IMR-90 (cell line): ENCODE data around the gene PLCL2. TPM values are rescaled to one million over a fixed set of nuclear protein-coding genes. Genes with fewer than 3 reads are reported as not detected.

Experiments
- ATAC-seq: fragments of 200-7000 bp; cut with Tn5 transposase; 2 replicates; pipeline ENCODE4 v1.9.1; 2020; ENCODE audit warnings: low read depth, mild to moderate bottlenecking, moderate library complexity
- BruUV-seq: library from RNA; stranded (reverse); fragments of 400-500 nt; replicated peaks from 2 replicates; lab custom pipeline; 2021; lab: Mats Ljungman, UMichigan
- CTCF ChIA-PET: fragments of 300-600 bp; formaldehyde crosslinking; extraction: SDS; loops from one replicate; lab custom pipeline; 2021; ENCODE audit warnings: antibody characterized with exemption; lab: Yijun Ruan, JAX
- POLR2A ChIA-PET: fragments of 300-600 bp; sonication (Branson Sonifier 250); formaldehyde crosslinking; loops from one replicate; lab custom pipeline; 2022; ENCODE audit warnings: antibody characterized with exemption; ENCODE audit not compliant: unreplicated experiment; lab: Charles Lee
- DNase-seq: peaks from one replicate; pipeline ENCODE4 v3.0.0; 2013
- H2AFZ ChIP-seq: replicated peaks from 2 replicates; pipeline ENCODE3; 2013; ENCODE audit warnings: low read length, mild to moderate bottlenecking; ENCODE audit not compliant: poor library complexity
- H2AK5ac ChIP-seq: 2 replicates; pipeline ENCODE4 v1.6.1; 2013; ENCODE audit warnings: low read depth, low read length, inconsistent platforms
- H2AK9ac ChIP-seq: replicated peaks from 2 replicates; pipeline ENCODE3; 2013; ENCODE audit warnings: mild to moderate bottlenecking, low read depth, low read length, moderate library complexity; ENCODE audit not compliant: poor library complexity
- H2BK120ac ChIP-seq: 2 replicates; pipeline ENCODE4 v1.6.1; 2013; ENCODE audit warnings: low read depth, low read length, inconsistent platforms
- H2BK15ac ChIP-seq: 3 replicates; pipeline ENCODE4 v1.6.1; 2013; ENCODE audit warnings: low read depth, low read length, inconsistent platforms
- H2BK20ac ChIP-seq: 2 replicates; pipeline ENCODE4 v1.6.1; 2013; ENCODE audit warnings: low read depth, mild to moderate bottlenecking, inconsistent platforms, low read length, moderate library complexity
- H2BK5ac ChIP-seq: 2 replicates; pipeline ENCODE4 v1.6.1; 2013; ENCODE audit warnings: mild to moderate bottlenecking, low read depth, low read length, inconsistent platforms; ENCODE audit not compliant: poor library complexity, severe bottlenecking
- H3K14ac ChIP-seq: replicated peaks from 2 replicates; pipeline ENCODE4 v1.6.1; 2013; ENCODE audit warnings: low read depth, low read length, inconsistent platforms
- H3K18ac ChIP-seq: 2 replicates; pipeline ENCODE4 v1.6.1; 2013; ENCODE audit warnings: low read depth, low read length, control low read depth
- H3K23ac ChIP-seq: 2 replicates; pipeline ENCODE4 v1.6.1; 2013; ENCODE audit warnings: low read depth, low read length, inconsistent platforms
- H3K27ac ChIP-seq: 2 replicates; pipeline ENCODE4 v1.5.1; 2013; ENCODE audit warnings: mild to moderate bottlenecking, control low read depth, low read length; ENCODE audit not compliant: insufficient read depth
- H3K27me3 ChIP-seq: 2 replicates; pipeline ENCODE4 v1.6.1; 2013; ENCODE audit warnings: low read length; ENCODE audit not compliant: control insufficient read depth, insufficient read depth
- H3K36me3 ChIP-seq: 2 replicates; pipeline ENCODE4 v1.6.1; 2013; ENCODE audit warnings: low read length, mixed read lengths; ENCODE audit not compliant: control insufficient read depth, insufficient read depth
- H3K4ac ChIP-seq: 2 replicates; pipeline ENCODE4 v1.6.1; 2013; ENCODE audit warnings: low read depth, low read length, inconsistent platforms
- H3K4me1 ChIP-seq: 2 replicates; pipeline ENCODE4 v1.6.1; 2013; ENCODE audit warnings: low read length, mixed read lengths; ENCODE audit not compliant: control insufficient read depth, insufficient read depth
- H3K4me2 ChIP-seq: 2 replicates; pipeline ENCODE4 v1.6.1; 2013; ENCODE audit warnings: low read depth, mild to moderate bottlenecking, control low read depth, low read length, moderate library complexity
- H3K4me3 ChIP-seq: 2 replicates; pipeline ENCODE4 v1.5.1; 2013; ENCODE audit warnings: low read depth, mild to moderate bottlenecking, control low read depth, low read length, moderate library complexity; ENCODE audit not compliant: insufficient read depth
- H3K56ac ChIP-seq: 2 replicates; pipeline ENCODE4 v1.6.1; 2013; ENCODE audit warnings: low read length, inconsistent platforms; ENCODE audit not compliant: insufficient read depth; ENCODE audit errors: extremely low read depth
- H3K79me1 ChIP-seq, 2 experiments: 2 replicates each; pipeline ENCODE4 v1.6.1; 2013; ENCODE audit warnings: low read length in 2 of 2, inconsistent platforms in 1 of 2, low read depth in 1 of 2
- H3K9ac ChIP-seq: 2 replicates; pipeline ENCODE4 v1.6.1; 2013; ENCODE audit warnings: low read depth, low read length, control low read depth
- H3K9me1 ChIP-seq: 2 replicates; pipeline ENCODE4 v1.6.1; 2013; ENCODE audit warnings: low read length, inconsistent platforms; ENCODE audit not compliant: insufficient read depth
- H3K9me3 ChIP-seq: 2 replicates; pipeline ENCODE4 v1.6.1; 2013; ENCODE audit warnings: low read length; ENCODE audit not compliant: control insufficient read depth, insufficient read depth
- H4K20me1 ChIP-seq: 2 replicates; pipeline ENCODE4 v1.6.1; 2013; ENCODE audit warnings: low read length, inconsistent platforms; ENCODE audit not compliant: insufficient read depth
- H4K5ac ChIP-seq: 2 replicates; pipeline ENCODE4 v1.6.1; 2013; ENCODE audit warnings: mild to moderate bottlenecking, low read depth, low read length, control low read depth
- H4K8ac ChIP-seq, 2 experiments: 2 replicates each; pipeline ENCODE4 v1.6.1; 2013; ENCODE audit warnings: low read depth in 2 of 2, low read length in 2 of 2, control low read depth in 1 of 2, inconsistent platforms in 1 of 2
- H4K91ac ChIP-seq: 2 replicates; pipeline ENCODE4 v1.6.1; 2013; ENCODE audit warnings: low read depth, low read length, inconsistent platforms; ENCODE audit not compliant: insufficient read depth
- BHLHE40 ChIP-seq: fragments of 150-350 bp; IDR thresholded peaks from 2 replicates; pipeline ENCODE4 v1.6.1; 2016; ENCODE audit warnings: mild to moderate bottlenecking, low read depth, low read length
- CEBPB ChIP-seq: IDR thresholded peaks from 2 replicates; pipeline ENCODE4 v1.6.1; 2012; ENCODE audit warnings: low read depth, low read length, improper control_type of control experiment
- CHD1 ChIP-seq: IDR thresholded peaks from 2 replicates; pipeline ENCODE4 v1.6.1; 2012; ENCODE audit warnings: low read depth, low read length, improper control_type of control experiment
- CTCF ChIP-seq: conservative IDR thresholded peaks from 2 replicates; pipeline ENCODE4 v1.5.1; 2012; ENCODE audit warnings: mild to moderate bottlenecking, low read depth, low read length, improper control_type of control experiment
- FOS ChIP-seq: fragments of 150-350 bp; IDR thresholded peaks from 2 replicates; pipeline ENCODE4 v1.6.1; 2016; ENCODE audit warnings: low read depth, low read length
- MAFK ChIP-seq: IDR thresholded peaks from 2 replicates; pipeline ENCODE4 v1.6.1; 2012; ENCODE audit warnings: low read depth, low read length, improper control_type of control experiment
- MAZ ChIP-seq: IDR thresholded peaks from 2 replicates; pipeline ENCODE4 v1.6.1; 2012; ENCODE audit warnings: low read depth, mild to moderate bottlenecking, low read length, improper control_type of control experiment, moderate library complexity, borderline replicate concordance
- MXI1 ChIP-seq: IDR thresholded peaks from 2 replicates; pipeline ENCODE4 v1.6.1; 2012; ENCODE audit warnings: low read depth, mild to moderate bottlenecking, low read length, moderate library complexity, borderline replicate concordance
- NFE2L2 ChIP-seq: fragments of 150-350 bp; IDR thresholded peaks from 2 replicates; pipeline ENCODE4 v1.6.1; 2016; ENCODE audit warnings: low read depth, mild to moderate bottlenecking, low read length
- POLR2A ChIP-seq: IDR thresholded peaks from 2 replicates; pipeline ENCODE4 v1.6.1; 2012; ENCODE audit warnings: mild to moderate bottlenecking, low read depth, low read length
- RAD21 ChIP-seq: IDR thresholded peaks from 2 replicates; pipeline ENCODE4 v1.6.1; 2012; ENCODE audit warnings: low read length, improper control_type of control experiment
- RCOR1 ChIP-seq: IDR thresholded peaks from 2 replicates; pipeline ENCODE4 v1.6.1; 2012; ENCODE audit warnings: mild to moderate bottlenecking, low read length, improper control_type of control experiment; ENCODE audit not compliant: insufficient replicate concordance
- RFX5 ChIP-seq: IDR thresholded peaks from 2 replicates; pipeline ENCODE4 v1.8.0; 2012; ENCODE audit warnings: low read depth, mild to moderate bottlenecking, low read length, moderate library complexity
- SMC3 ChIP-seq: fragments of 150-350 bp; IDR thresholded peaks from 2 replicates; pipeline ENCODE4 v1.6.1; 2016; ENCODE audit warnings: low read depth, mild to moderate bottlenecking, antibody characterized with exemption, low read length, moderate library complexity
- USF2 ChIP-seq: fragments of 150-350 bp; IDR thresholded peaks from 2 replicates; pipeline ENCODE4 v1.6.1; 2017; ENCODE audit warnings: mild to moderate bottlenecking, antibody characterized with exemption, low read length, low read depth
- WGBS, 2 experiments: methylation state at CpG; one replicate each; pipeline versions ENCODE4 v1.1.5 to v1.1.7; 2013; ENCODE audit warnings: missing lambda C conversion rate in 2 of 2; ENCODE audit not compliant: insufficient read length in 1 of 2; ENCODE audit errors: extremely low coverage in 2 of 2; 5-methylcytosine and 5-hydroxymethylcytosine counted together
- dilution Hi-C: fragments of 300-500 bp; cut with HindIII; formaldehyde crosslinking; loops from one replicate; pipeline ENCODE4 v1.14.3; 2018; ENCODE audit warnings: low sequenced_read_pairs; ENCODE audit not compliant: unreplicated experiment
- in situ Hi-C: fragments of 300-500 bp; cut with MboI; formaldehyde crosslinking; loops from 3 replicates; pipeline ENCODE4 v1.14.3; 2019; ENCODE audit warnings: low sequenced_read_pairs, inconsistent platforms, mixed read lengths
- intact Hi-C: fragments of 100-400 bp; cut with micrococcal nuclease; formaldehyde crosslinking; loops from 2 replicates; pipeline ENCODE4 v1.10.0; 2022
- polyA plus RNA-seq, 3 experiments: library from polyadenylated mRNA; depleted of rRNA; stranded (reverse); fragments of >200 nt; gene quantifications; 2 replicates each; pipeline ENCODE4 v1.2.3, GENCODE V29; 2012; ENCODE audit warnings: low replicate concordance in 1 of 3
- total RNA-seq: library from RNA; depleted of rRNA; stranded (reverse); fragments of >200 nt; gene quantifications from 2 replicates; pipeline ENCODE4 v1.2.3, GENCODE V29; 2012
- TF ChIP-seq, protein P1 (sequence below): fragments of 150-350 bp; IDR thresholded peaks from 2 replicates; pipeline ENCODE4 v1.6.1; 2016; ENCODE audit warnings: low read depth, mild to moderate bottlenecking, low read length, moderate library complexity, borderline replicate concordance

PLCL2 gene
- total and polyA plus RNA-seq, 2 of the 4 experiments (the other 2 are of a cell fraction) = 0.92 to 3.8 TPM

GRCh38 chr3:17136136-17136721 is 251.5 kb downstream of the PLCL2 start:
- intact Hi-C loops (no loop called here), in situ Hi-C loops (no loop called here), dilution Hi-C loops (no loop called here)
- H3K9me1 ChIP-seq = no peaks in the 10 kb centered on the region
- H2BK5ac ChIP-seq = no peak overlapping the region
- H4K91ac ChIP-seq = no peak overlapping the region
- no peaks in the 10 kb centered on the region for H3K9me3 ChIP-seq
- H2AFZ ChIP-seq = no peak overlapping the region
- no peak overlapping the region for H4K8ac ChIP-seq
- no peaks in the 10 kb centered on the region for H3K4me1 ChIP-seq
- no peak overlapping the region for H3K4me2 ChIP-seq
- no peak overlapping the region for H3K23ac ChIP-seq
- BruUV-seq = no TSS peak
- no peaks in the 10 kb centered on the region for H3K36me3 ChIP-seq
- no peak overlapping the region for H2BK20ac ChIP-seq
- H2BK15ac ChIP-seq = no peak overlapping the region
- WGBS, 2 experiments = 79% methylated on average over 4 of the region's 11 CpGs; no CpG with 5 or more reads in 1 of the 2 experiments
- H3K56ac ChIP-seq = no peak overlapping the region
- DNase-seq = no peak
- ChIA-PET CTCF (no interaction called here), POLR2A (no interaction called here)
- H2AK9ac ChIP-seq = no peak overlapping the region
- no peak overlapping the region for H2BK120ac ChIP-seq
- no peak overlapping the region for H3K14ac ChIP-seq
- H3K27ac ChIP-seq = no peak overlapping the region
- H2AK5ac ChIP-seq = no peak overlapping the region
- H3K4ac ChIP-seq = no peak overlapping the region
- H3K79me1 ChIP-seq = no peaks in the 10 kb centered on the region
- H3K4me3 ChIP-seq = no peak overlapping the region
- H3K9ac ChIP-seq = no peak overlapping the region
- peaks cover 6% of the 10 kb centered on the region for H3K27me3 ChIP-seq
- TF ChIP-seq MXI1 (no peak), RAD21 (no peak), BHLHE40 (no peak), NFE2L2 (no peak), CTCF (no peak), RCOR1 (no peak), SMC3 (no peak), POLR2A (no peak), USF2 (no peak), CHD1 (no peak), MAZ (no peak), FOS (no peak), CEBPB (no peak), MAFK (no peak), RFX5 (no peak)
- TF ChIP-seq, protein P1, sequence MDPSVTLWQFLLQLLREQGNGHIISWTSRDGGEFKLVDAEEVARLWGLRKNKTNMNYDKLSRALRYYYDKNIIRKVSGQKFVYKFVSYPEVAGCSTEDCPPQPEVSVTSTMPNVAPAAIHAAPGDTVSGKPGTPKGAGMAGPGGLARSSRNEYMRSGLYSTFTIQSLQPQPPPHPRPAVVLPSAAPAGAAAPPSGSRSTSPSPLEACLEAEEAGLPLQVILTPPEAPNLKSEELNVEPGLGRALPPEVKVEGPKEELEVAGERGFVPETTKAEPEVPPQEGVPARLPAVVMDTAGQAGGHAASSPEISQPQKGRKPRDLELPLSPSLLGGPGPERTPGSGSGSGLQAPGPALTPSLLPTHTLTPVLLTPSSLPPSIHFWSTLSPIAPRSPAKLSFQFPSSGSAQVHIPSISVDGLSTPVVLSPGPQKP = no peak
- no peak overlapping the region for H3K18ac ChIP-seq
- no peak for ATAC-seq
- H4K5ac ChIP-seq = no peak overlapping the region
- no peaks in the 10 kb centered on the region for H4K20me1 ChIP-seq
